Tibial artery (tissue), 4 donors: ENCODE measurements around the gene OVOL2.
"Not testable (repeated sequence)": the region's sequence is repeated elsewhere in the genome, so short reads cannot be mapped to it uniquely, and the experiment has no call there.

ENCODE experiments used
- DNase-seq, 2 donors: peaks; one replicate each; pipeline ENCODE4 v3.0.0-alpha.2; 2019
- H3K27ac ChIP-seq, 2 donors: fragments of 200-600 bp; sonication (generic) in 1 of 2; 1 replicate in 1 of 2; 2 replicates in 1 of 2; pipeline ENCODE4 v1.5.1; 2018 to 2019; ENCODE audit warnings: mild to moderate bottlenecking in 1 of 2
- H3K27me3 ChIP-seq, 2 donors: fragments of 200-600 bp; sonication (generic) in 1 of 2; one replicate each; pipeline versions ENCODE4 v1.5.1 to v1.6.0; 2016 to 2019
- H3K36me3 ChIP-seq, 3 donors: fragments of 200-600 bp; sonication (generic) in 2 of 3; one replicate each; pipeline ENCODE4 v1.5.1; 2016 to 2019; ENCODE audit warnings: mild to moderate bottlenecking in 2 of 3
- H3K4me1 ChIP-seq, 4 donors: fragments of 200-600 bp; sonication (generic) in 2 of 4; 1 replicate in 3 of 4; 2 replicates in 1 of 4; pipeline ENCODE4 v1.5.1; 2016 to 2019
- H3K4me3 ChIP-seq, 2 donors: fragments of 200-600 bp; sonication (generic) in 1 of 2; 1 replicate in 1 of 2; 2 replicates in 1 of 2; pipeline ENCODE4 v1.5.1; 2018 to 2019; ENCODE audit warnings: mild to moderate bottlenecking in 2 of 2
- H3K9me3 ChIP-seq, 3 donors: fragments of 200-600 bp; sonication (generic) in 1 of 3; one replicate each; pipeline ENCODE4 v1.5.1; 2016 to 2019
- intact Hi-C: fragments of 100-400 bp; cut with DNase I; formaldehyde crosslinking; loops from one replicate; pipeline ENCODE4 v1.15.0; 2023; ENCODE audit warnings: low total_unique reads
- TF ChIP-seq, protein P1 (sequence below), 2 experiments: fragments of 200-600 bp in 1 of 2; fragments of 450-650 bp in 1 of 2; IDR thresholded peaks; one replicate each; pipeline ENCODE4 v1.5.1; 2017 to 2019; ENCODE audit warnings: antibody characterized with exemption in 2 of 2, mild to moderate bottlenecking in 1 of 2, moderate library complexity in 1 of 2

Gene OVOL2

DNA sequence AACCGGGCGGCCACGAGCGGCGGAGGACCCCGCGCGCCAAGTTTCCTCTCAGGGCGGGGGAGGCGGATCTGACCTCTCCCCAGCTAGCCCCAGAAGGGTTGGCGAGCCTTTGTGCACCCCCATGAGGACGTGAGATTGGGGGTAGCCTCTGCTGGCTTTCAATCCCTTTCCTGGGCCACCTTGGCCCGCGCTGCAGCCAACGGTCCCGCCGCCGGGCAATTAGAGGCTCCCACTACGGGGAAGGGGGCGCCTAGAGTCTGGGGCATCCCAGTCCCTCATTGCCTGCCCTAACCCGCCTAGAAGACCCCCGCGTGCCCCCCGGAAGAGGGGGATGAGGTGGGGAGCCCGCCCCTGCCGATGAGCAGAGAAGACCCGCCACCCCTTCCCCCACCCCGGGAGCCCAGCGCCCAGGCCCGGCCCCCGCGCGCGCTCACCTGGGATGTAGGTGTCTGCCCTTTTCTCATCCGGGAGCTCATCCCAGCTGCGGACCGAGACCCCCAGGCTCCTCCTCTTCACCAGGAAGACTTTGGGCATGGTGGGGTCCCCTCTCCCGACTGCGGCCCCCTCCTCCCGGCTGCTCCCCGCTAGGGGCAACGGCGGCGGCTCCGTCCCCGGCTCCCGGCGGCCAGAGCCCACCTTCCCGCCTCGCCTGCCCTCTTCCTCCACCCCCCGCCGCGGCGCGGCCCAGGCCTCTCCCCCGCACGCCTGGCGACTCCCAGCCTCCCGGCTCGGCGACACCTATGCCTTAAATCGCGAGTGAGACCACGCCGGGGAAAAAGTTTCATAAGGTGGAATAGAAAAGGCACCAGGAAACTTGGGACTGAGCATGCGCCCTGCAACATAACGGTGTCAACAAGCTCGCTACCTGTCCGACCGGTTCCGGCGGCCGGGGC lies at the start of gene OVOL2:
TSS of gene OVOL2 (minus strand) at position 816 of the 893 bp plus-strand sequence. CDS start at position 534, 282 bp downstream.
- TF ChIP-seq, protein P1, sequence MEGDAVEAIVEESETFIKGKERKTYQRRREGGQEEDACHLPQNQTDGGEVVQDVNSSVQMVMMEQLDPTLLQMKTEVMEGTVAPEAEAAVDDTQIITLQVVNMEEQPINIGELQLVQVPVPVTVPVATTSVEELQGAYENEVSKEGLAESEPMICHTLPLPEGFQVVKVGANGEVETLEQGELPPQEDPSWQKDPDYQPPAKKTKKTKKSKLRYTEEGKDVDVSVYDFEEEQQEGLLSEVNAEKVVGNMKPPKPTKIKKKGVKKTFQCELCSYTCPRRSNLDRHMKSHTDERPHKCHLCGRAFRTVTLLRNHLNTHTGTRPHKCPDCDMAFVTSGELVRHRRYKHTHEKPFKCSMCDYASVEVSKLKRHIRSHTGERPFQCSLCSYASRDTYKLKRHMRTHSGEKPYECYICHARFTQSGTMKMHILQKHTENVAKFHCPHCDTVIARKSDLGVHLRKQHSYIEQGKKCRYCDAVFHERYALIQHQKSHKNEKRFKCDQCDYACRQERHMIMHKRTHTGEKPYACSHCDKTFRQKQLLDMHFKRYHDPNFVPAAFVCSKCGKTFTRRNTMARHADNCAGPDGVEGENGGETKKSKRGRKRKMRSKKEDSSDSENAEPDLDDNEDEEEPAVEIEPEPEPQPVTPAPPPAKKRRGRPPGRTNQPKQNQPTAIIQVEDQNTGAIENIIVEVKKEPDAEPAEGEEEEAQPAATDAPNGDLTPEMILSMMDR (IDR thresholded peaks at IDR 0.05): no peak
- Histone ChIP-seq H3K9me3 (no peaks in the 10 kb centered on the region), H3K27ac (no peak within 1 kb of the TSS), H3K36me3 (no peaks in the 10 kb centered on the region), H3K27me3 (peaks cover 0 to 90% of the 10 kb centered on the region in 2 donors), H3K4me1 (peaks cover 0 to 38% (median 26%) of the 10 kb centered on the region in 4 donors), H3K4me3 (peak within 1 kb of the TSS; percentile 31 to 51)
- intact Hi-C loops: no loop called here
- DNase-seq: no peak

DNA sequence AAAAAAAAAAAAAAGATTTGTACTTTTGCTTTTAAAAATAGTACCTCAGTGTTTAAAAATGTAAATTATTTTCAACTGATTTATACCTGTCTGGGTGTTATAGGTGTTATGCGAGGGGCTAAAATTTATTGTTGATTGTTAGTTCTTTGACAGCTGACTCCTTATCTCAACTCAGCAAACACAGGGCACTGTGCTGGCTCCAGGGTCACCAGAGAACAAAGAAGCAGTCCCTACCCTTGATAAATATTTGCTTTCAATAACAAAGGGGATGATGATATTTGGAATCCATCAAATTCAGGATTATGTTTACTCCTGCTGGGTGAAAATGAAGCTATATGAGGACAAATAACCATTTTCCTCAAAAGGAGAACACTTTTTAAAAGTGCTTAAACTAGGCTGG lies 45.8 kb upstream of the OVOL2 start:
- TF ChIP-seq, protein P1 (IDR thresholded peaks at IDR 0.05): no peak
- no peak overlapping the region for H3K4me3 ChIP-seq
- no peak overlapping the region for H3K27ac ChIP-seq
- DNase-seq: no peak
- H3K36me3 ChIP-seq: no peaks in the 10 kb centered on the region
- peaks cover 0 to 4% of the 10 kb centered on the region in 2 donors for H3K27me3 ChIP-seq
- no peaks in the 10 kb centered on the region for H3K4me1 ChIP-seq
- intact Hi-C loops: no loop called here
- H3K9me3 ChIP-seq: no peaks in the 10 kb centered on the region

DNA sequence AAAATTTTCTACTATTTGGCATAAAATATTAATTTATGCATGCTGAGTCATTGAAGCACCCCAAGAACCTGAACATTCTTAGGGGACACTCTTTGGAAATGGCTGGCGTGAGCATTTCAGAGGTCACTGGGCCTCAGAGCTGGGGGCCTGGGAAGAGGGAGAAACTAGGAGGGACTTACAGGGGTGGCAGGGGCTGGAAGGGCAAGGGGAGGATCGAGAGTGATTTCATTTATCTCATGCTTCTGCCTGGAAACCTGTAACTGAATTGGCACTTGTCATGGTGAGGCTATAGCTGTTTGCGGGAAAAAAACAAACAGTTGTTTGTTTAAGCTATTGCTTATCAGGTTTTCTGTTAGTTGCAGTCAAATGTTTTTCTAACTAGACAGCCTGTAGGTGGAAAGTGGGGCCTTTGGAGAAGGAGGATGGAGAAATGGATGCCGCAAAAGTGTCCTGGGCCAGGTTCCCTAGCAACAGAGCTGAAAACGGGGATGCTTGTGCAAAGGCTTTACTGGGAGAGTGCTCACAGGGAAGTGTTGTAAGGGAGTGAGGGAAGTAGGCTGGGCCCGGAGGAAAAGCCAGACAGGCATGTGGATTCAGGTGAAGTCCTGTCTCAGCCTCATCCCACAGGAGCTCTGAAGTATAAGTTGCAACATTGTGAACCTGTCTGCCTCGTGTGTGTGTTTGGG lies 43.6 kb upstream of the OVOL2 start:
- Histone ChIP-seq H3K36me3 (no peaks in the 10 kb centered on the region), H3K9me3 (no peaks in the 10 kb centered on the region), H3K4me3 (no peak overlapping the region), H3K4me1 (no peaks in the 10 kb centered on the region), H3K27me3 (peaks cover 0 to 4% of the 10 kb centered on the region in 2 donors), H3K27ac (no peak overlapping the region)
- intact Hi-C loops: no loop called here
- TF ChIP-seq, protein P1 (IDR thresholded peaks at IDR 0.05): no peak
- DNase-seq: no peak

DNA sequence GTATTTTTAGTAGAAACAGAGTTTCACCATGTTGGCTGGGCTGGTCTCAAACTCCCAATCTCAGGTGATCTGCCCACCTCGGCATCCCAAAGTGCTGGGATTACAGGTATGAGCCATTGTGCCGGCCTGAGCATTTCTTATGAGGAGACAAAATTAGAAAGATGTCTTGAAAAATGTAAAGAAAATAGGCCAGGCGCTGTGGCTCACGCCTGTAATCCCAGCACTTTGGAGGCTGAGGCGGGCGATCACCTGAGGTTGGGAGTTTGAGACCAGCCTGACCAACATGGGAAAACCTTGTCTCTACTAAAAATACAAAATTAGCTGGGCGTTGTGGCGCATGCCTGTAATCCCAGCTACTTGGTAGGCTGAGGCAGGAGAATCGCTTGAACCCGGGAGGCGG lies 42.9 kb upstream of the OVOL2 start:
- DNase-seq, H3K36me3 ChIP-seq, H3K27me3 ChIP-seq, H3K4me1 ChIP-seq, H3K4me3 ChIP-seq, H3K27ac ChIP-seq, H3K9me3 ChIP-seq, intact Hi-C loops: not testable (repeated sequence)

DNA sequence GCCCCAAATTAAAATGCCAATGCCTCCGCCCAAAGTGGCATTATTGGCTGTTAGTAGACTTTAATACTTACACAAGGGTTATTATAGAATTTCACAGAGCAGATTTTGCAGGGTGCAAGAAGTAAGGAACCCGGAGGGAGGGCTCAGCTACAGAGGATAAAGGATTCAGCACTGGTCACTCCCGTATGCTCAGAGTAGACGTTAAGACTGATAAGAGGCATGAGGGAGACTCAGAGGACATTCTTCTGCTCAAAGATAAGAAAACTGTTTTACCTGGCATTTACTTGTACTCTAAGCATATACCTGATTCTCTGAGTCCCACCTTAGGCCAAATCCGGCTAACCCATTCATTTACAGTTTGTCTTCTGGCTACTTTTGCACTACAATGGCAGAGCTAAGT lies 36.5 kb upstream of the OVOL2 start:
- no peak overlapping the region for H3K27ac ChIP-seq
- H3K4me3 ChIP-seq: no peak overlapping the region
- intact Hi-C loops: no loop called here
- TF ChIP-seq, protein P1 (IDR thresholded peaks at IDR 0.05): no peak
- no peaks in the 10 kb centered on the region for H3K36me3 ChIP-seq
- H3K4me1 ChIP-seq: no peaks in the 10 kb centered on the region
- H3K9me3 ChIP-seq: no peaks in the 10 kb centered on the region
- no peaks in the 10 kb centered on the region for H3K27me3 ChIP-seq
- DNase-seq: no peak

DNA sequence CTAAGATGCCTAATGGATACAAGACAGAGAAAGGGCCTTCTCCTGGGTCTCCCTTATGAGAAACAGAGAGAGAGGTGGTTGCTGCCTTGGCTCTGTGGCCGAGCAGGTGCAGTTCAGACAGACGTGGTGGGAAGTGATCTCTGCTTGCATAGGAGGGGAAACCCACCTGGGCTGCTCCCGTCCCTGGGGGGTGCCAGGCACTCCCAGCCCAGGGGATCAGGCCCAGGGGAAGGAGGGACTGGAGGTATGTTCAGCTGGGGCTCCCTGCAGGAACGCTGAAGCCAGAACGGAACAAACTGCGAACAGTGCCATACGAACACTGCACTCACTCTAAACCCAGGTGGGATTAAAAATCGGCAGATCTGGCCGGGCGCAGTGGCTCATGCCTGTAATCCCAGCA lies 35.7 kb upstream of the OVOL2 start:
- no peaks in the 10 kb centered on the region for H3K4me1 ChIP-seq
- TF ChIP-seq, protein P1 (IDR thresholded peaks at IDR 0.05): no peak
- no peak overlapping the region for H3K4me3 ChIP-seq
- H3K27ac ChIP-seq: no peak overlapping the region
- H3K27me3 ChIP-seq: no peaks in the 10 kb centered on the region
- DNase-seq: no peak
- no peaks in the 10 kb centered on the region for H3K9me3 ChIP-seq
- H3K36me3 ChIP-seq: no peaks in the 10 kb centered on the region
- intact Hi-C loops: no loop called here
